ENCODE measurements around the gene IFNGR1.

The IFNGR1 gene

DNA sequence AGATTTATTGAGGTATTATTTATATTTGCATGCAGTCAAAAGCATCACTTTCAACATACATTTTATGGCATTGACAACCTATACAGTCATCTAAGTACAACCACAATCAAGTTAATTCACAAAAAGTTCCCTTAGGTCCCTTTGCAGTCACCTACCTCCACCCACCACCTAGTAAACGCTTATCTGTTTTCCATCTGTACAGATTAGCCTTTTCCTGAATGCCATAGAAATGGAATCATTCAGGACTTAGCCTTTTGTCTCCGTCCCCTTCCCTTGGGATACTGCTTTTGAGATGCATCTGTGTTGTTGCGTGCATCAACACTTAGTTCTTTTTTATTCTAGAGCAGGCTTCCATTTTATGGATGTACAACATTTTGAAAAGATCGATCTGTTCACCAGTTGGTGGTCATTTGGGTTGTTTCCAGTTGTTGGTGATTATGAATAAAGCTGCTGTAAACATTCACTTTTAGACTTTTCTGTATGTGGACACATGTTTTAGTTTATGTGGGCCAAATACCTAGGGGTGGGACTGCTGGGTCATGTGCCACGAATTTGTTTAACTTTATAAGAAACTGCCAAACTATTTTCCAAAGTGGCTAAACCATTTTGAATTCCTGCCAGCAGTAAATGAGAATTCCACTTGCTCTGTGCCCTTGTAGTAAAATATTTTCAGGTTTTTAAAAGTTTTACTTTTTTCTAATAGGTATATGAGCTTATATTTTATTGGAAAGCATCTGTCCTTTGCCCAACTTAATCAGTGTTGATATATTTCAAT lies 17.6 kb upstream of the IFNGR1 start:
- no peaks in the 10 kb centered on the region for H3K9me3 ChIP-seq (ENCODE audit: control insufficient read depth, low read length)
- H3K27ac ChIP-seq (ENCODE audit: low read depth, low read length, severe bottlenecking): peak overlapping the region; percentile 91
- no peaks in the 10 kb centered on the region for H3K36me3 ChIP-seq (ENCODE audit: control insufficient read depth, insufficient read depth, low read length)
- WGBS, 2 experiments (ENCODE audit: insufficient coverage in 2 of 2): 86 to 94% methylated on average over 1 to 3 of the region's 5 CpGs
- peaks cover 44% of the 10 kb centered on the region for H3K4me1 ChIP-seq (ENCODE audit: control insufficient read depth, insufficient read depth, low read length, poor library complexity, severe bottlenecking)
- H3K4me3 ChIP-seq (ENCODE audit: extremely low read depth, insufficient read depth, low read length, poor library complexity, severe bottlenecking): no peak overlapping the region

GRCh38 chr6:137235686-137236085 lies 16.5 kb upstream of the IFNGR1 start:
- no CpG with 5 or more reads among the region's 1 CpG for WGBS, 2 experiments (ENCODE audit: insufficient coverage in 2 of 2)

DNA sequence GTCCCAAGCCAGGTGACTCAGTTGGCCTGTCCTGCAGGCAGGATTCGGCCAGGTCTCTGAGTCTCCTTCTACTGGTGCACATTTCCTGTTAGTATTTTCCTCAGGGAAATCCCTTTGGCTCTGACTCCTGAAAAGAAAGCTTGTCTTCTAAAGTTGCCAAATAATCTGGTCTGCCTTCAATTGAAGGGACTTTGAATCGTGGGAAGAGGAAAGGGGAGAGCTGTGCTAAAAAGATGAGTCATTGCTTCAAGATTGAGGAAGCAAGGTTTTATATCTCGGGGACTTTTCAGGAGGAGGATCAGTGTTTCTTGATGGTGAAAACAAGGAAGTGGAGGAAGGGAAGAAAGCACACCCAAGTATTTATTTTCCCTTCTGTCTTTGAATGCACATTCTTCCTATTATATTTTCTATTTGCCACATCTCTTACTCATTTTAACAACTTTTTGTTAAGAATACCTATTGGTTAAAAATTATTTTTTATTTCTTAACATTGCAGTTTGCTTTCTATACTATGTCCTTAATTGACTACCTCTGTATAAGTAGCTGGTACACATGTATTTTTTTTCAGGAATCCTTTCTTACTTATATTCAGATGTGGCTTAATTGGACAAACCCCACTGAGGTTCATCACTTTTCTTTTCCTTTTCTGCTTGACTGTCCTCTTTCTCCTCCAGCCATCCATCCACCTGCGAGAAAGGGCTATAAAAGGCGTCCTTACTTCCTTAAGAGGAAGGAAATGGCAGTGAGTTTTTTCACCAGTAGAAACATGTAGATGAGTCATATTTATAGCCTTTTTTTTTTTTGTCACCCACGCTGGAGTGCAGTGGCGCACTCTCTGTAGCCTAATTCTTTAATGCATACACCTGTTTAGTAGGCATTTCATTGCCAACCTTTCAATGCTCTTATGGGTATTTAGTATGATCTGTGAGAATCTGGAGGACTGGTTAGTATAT lies 15.0 kb upstream of the IFNGR1 start:
- Histone ChIP-seq H3K27ac (ENCODE audit: low read depth, low read length, severe bottlenecking) (peak overlapping the region; percentile 77), H3K9me3 (ENCODE audit: control insufficient read depth, low read length) (no peaks in the 10 kb centered on the region), H3K4me3 (ENCODE audit: extremely low read depth, insufficient read depth, low read length, poor library complexity, severe bottlenecking) (no peak overlapping the region), H3K4me1 (ENCODE audit: control insufficient read depth, insufficient read depth, low read length, poor library complexity, severe bottlenecking) (peaks cover 43% of the 10 kb centered on the region), H3K36me3 (ENCODE audit: control insufficient read depth, insufficient read depth, low read length) (no peaks in the 10 kb centered on the region)
- WGBS, 2 experiments (ENCODE audit: insufficient coverage in 2 of 2): 64 to 79% methylated on average over 2 to 3 of the region's 7 CpGs

More at GRCh38 chr6:137235686-137236085, 16.5 kb upstream of the IFNGR1 start:
- Histone ChIP-seq H3K36me3 (ENCODE audit: control insufficient read depth, insufficient read depth, low read length) (no peaks in the 10 kb centered on the region), H3K9me3 (ENCODE audit: control insufficient read depth, low read length) (no peaks in the 10 kb centered on the region), H3K4me3 (ENCODE audit: extremely low read depth, insufficient read depth, low read length, poor library complexity, severe bottlenecking) (no peak overlapping the region), H3K27ac (ENCODE audit: low read depth, low read length, severe bottlenecking) (no peak overlapping the region), H3K4me1 (ENCODE audit: control insufficient read depth, insufficient read depth, low read length, poor library complexity, severe bottlenecking) (peaks cover 44% of the 10 kb centered on the region)

DNA sequence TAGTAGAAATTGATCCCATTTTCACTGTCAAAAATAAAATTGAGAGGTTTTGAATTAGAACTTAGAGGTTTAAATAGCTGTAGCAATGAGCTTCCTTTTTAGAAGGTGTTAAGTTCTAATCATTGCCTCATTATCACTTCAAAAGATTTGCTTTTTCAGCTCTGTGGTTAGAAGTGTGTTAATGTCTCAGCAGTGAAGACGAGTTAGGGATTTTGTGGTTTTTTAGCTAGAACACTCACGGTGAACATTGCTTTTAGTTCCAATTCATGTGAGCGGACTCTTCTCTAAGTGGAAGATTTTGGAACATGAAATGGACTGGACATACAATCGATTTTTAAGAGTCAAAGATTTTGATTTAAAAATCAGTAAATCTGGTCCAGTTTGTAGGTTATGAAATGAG lies 12.7 kb upstream of the IFNGR1 start:
- Histone ChIP-seq H3K36me3 (ENCODE audit: control insufficient read depth, insufficient read depth, low read length) (no peaks in the 10 kb centered on the region), H3K4me1 (ENCODE audit: control insufficient read depth, insufficient read depth, low read length, poor library complexity, severe bottlenecking) (peaks cover 20% of the 10 kb centered on the region), H3K4me3 (ENCODE audit: extremely low read depth, insufficient read depth, low read length, poor library complexity, severe bottlenecking) (no peak overlapping the region), H3K27ac (ENCODE audit: low read depth, low read length, severe bottlenecking) (no peak overlapping the region), H3K9me3 (ENCODE audit: control insufficient read depth, low read length) (no peaks in the 10 kb centered on the region)
- 75 to 88% methylated on average over 4 of the region's 4 CpGs for WGBS, 2 experiments (ENCODE audit: insufficient coverage in 2 of 2)

- peaks cover 15% of the 10 kb centered on the region for H3K4me1 ChIP-seq (ENCODE audit: control insufficient read depth, insufficient read depth, low read length, poor library complexity, severe bottlenecking)
- no peak overlapping the region for H3K4me3 ChIP-seq (ENCODE audit: extremely low read depth, insufficient read depth, low read length, poor library complexity, severe bottlenecking)
- H3K36me3 ChIP-seq (ENCODE audit: control insufficient read depth, insufficient read depth, low read length): no peaks in the 10 kb centered on the region
- WGBS, 2 experiments (ENCODE audit: insufficient coverage in 2 of 2): 94 to 96% methylated on average over 3 to 5 of the region's 7 CpGs
- H3K9me3 ChIP-seq (ENCODE audit: control insufficient read depth, low read length): no peaks in the 10 kb centered on the region
- H3K27ac ChIP-seq (ENCODE audit: low read depth, low read length, severe bottlenecking): no peak overlapping the region
These were observed 11.9 kb upstream of the IFNGR1 start for GRCh38 chr6:137230956-137231555.

DNA sequence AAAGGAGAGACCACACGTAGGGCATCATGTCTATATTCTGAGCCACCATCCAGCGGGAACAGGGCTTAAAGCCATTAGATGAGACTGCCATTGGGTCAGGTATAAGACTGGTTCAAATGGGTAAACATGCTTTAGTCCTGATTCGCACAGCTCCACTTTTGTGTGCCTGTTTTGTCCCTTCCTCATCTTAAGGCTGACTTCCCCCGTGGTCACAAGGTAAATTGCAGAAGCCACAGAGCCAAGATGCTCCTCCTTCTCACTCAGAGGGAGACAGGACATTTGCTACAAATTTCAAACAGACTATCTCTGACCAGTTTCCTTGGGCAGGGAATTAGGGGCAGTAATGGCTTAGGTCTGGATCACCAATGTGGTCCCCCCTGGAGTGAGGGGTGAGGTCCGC lies 11.4 kb upstream of the IFNGR1 start:
- H3K9me3 ChIP-seq (ENCODE audit: control insufficient read depth, low read length): no peaks in the 10 kb centered on the region
- no peaks in the 10 kb centered on the region for H3K36me3 ChIP-seq (ENCODE audit: control insufficient read depth, insufficient read depth, low read length)
- H3K4me3 ChIP-seq (ENCODE audit: extremely low read depth, insufficient read depth, low read length, poor library complexity, severe bottlenecking): no peak overlapping the region
- H3K27ac ChIP-seq (ENCODE audit: low read depth, low read length, severe bottlenecking): no peak overlapping the region
- WGBS, 2 experiments (ENCODE audit: insufficient coverage in 2 of 2): 92 to 93% methylated on average over 3 to 4 of the region's 5 CpGs
- H3K4me1 ChIP-seq (ENCODE audit: control insufficient read depth, insufficient read depth, low read length, poor library complexity, severe bottlenecking): peaks cover 15% of the 10 kb centered on the region

DNA sequence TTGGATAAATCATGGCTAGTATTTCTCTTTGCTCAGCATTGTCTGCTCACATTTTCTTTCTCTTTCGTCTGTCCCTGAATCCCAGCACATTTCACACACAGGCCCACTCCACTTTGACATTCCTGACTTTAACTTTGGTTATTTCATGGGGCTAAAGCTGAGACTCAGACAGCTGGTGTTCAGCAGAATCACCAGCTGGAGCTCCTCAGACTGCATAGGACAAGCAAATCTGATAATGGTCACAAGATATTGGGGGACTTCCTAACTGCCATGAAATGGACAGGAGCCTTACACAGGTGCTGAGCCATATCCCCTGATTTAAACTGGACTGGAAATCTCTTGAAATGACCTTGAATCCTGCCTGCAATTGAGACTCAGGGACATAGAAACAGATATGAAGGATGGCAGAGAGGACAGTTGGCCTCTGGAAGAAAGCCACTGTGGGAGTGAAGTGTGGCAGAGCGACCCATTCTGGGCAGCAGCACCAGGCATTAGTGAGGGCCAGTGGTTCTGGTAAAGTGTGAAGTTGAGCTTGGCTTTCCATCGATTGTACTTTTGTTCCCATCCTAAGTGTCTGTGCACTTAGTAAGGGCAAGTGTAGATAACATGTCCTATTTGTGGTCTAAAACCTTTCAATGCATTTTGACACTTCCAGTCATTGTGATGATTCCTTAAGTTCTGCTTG lies 10.0 kb upstream of the IFNGR1 start:
- Histone ChIP-seq H3K4me3 (ENCODE audit: extremely low read depth, insufficient read depth, low read length, poor library complexity, severe bottlenecking) (no peak overlapping the region), H3K9me3 (ENCODE audit: control insufficient read depth, low read length) (no peaks in the 10 kb centered on the region), H3K27ac (ENCODE audit: low read depth, low read length, severe bottlenecking) (no peak overlapping the region), H3K36me3 (ENCODE audit: control insufficient read depth, insufficient read depth, low read length) (no peaks in the 10 kb centered on the region), H3K4me1 (ENCODE audit: control insufficient read depth, insufficient read depth, low read length, poor library complexity, severe bottlenecking) (peaks cover 6% of the 10 kb centered on the region)
- WGBS, 2 experiments (ENCODE audit: insufficient coverage in 2 of 2): 75 to 90% methylated on average over 1 to 2 of the region's 3 CpGs

- Histone ChIP-seq H3K36me3 (ENCODE audit: control insufficient read depth, insufficient read depth, low read length) (no peaks in the 10 kb centered on the region), H3K27ac (ENCODE audit: low read depth, low read length, severe bottlenecking) (no peak overlapping the region), H3K4me1 (ENCODE audit: control insufficient read depth, insufficient read depth, low read length, poor library complexity, severe bottlenecking) (no peaks in the 10 kb centered on the region), H3K9me3 (ENCODE audit: control insufficient read depth, low read length) (no peaks in the 10 kb centered on the region), H3K4me3 (ENCODE audit: extremely low read depth, insufficient read depth, low read length, poor library complexity, severe bottlenecking) (no peak overlapping the region)
- 90% methylated on average over 3 of the region's 4 CpGs for WGBS, 2 experiments (ENCODE audit: insufficient coverage in 2 of 2)
These were observed 8.7 kb upstream of the IFNGR1 start for GRCh38 chr6:137227871-137228302.

DNA sequence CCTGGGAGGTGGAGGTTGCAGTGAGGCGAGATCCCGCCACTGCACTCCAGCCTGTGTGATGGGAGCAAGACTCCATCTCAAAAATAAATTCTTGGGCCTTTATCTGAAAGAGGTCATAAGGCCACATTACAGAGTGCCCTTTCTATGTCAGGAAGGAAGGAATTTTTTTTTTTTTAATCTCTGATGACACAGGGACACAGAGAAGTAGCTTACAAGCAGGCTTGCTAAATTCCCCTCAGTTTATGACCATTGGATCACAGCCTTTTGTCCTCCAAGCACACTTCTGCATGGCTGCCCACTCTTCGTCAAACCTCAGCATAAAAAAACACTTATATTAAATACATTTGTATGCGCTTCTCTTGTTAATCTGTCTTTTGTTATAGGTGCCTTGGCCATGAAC lies 7.5 kb upstream of the IFNGR1 start:
- no peaks in the 10 kb centered on the region for H3K9me3 ChIP-seq (ENCODE audit: control insufficient read depth, low read length)
- WGBS, 2 experiments (ENCODE audit: insufficient coverage in 2 of 2): 100% methylated on average over 1 to 2 of the region's 4 CpGs
- no peak overlapping the region for H3K27ac ChIP-seq (ENCODE audit: low read depth, low read length, severe bottlenecking)

DNA sequence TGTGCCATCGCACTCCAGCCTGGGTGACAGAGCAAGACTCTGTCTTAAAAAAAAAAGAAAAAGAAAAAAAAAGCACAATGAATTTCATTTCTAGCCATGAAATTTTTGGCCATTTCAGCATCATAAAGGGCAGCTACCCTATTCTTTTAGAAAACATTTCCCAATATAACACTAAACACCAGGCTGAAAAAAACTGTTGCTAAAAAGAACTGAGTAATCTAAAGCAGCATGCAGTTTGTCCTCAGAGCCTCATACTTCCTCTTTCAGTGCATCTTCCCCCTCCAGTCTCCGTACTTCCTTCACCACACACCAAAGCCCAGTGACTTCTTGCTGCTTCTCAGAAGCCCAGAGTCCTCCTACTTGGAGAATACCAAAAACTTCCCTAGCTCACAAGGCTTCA lies 5.6 kb upstream of the IFNGR1 start:
- no peaks in the 10 kb centered on the region for H3K36me3 ChIP-seq (ENCODE audit: control insufficient read depth, insufficient read depth, low read length)
- H3K27ac ChIP-seq (ENCODE audit: low read depth, low read length, severe bottlenecking): no peak overlapping the region
- H3K4me1 ChIP-seq (ENCODE audit: control insufficient read depth, insufficient read depth, low read length, poor library complexity, severe bottlenecking): no peaks in the 10 kb centered on the region
- 86 to 100% methylated on average over 1 to 2 of the region's 2 CpGs for WGBS, 2 experiments (ENCODE audit: insufficient coverage in 2 of 2)
- H3K9me3 ChIP-seq (ENCODE audit: control insufficient read depth, low read length): no peaks in the 10 kb centered on the region
- no peak overlapping the region for H3K4me3 ChIP-seq (ENCODE audit: extremely low read depth, insufficient read depth, low read length, poor library complexity, severe bottlenecking)

More for the DNA sequence above, 7.5 kb upstream of the IFNGR1 start:
- no peaks in the 10 kb centered on the region for H3K4me1 ChIP-seq (ENCODE audit: control insufficient read depth, insufficient read depth, low read length, poor library complexity, severe bottlenecking)
- H3K36me3 ChIP-seq (ENCODE audit: control insufficient read depth, insufficient read depth, low read length): no peaks in the 10 kb centered on the region
- no peak overlapping the region for H3K4me3 ChIP-seq (ENCODE audit: extremely low read depth, insufficient read depth, low read length, poor library complexity, severe bottlenecking)

Measured in mesodermal cell (in vitro differentiated cells).